Endodermal cell (in vitro differentiated cells): ENCODE data around the gene POLR1B. TPM values are rescaled to one million over a fixed set of nuclear protein-coding genes. Genes with fewer than 3 reads are reported as not detected.

Source experiments
- DNase-seq: peaks from one replicate; pipeline ENCODE4 v3.0.0-alpha.2; 2017
- H3K27ac ChIP-seq: 2 replicates; pipeline ENCODE4 v1.5.1; 2013; ENCODE audit warnings: mild to moderate bottlenecking, low read depth, low read length, moderate library complexity
- H3K27me3 ChIP-seq: 2 replicates; pipeline ENCODE4 v1.6.1; 2013; ENCODE audit warnings: mild to moderate bottlenecking, low read length, moderate library complexity; ENCODE audit not compliant: insufficient read depth, control insufficient read depth, poor library complexity, severe bottlenecking
- H3K36me3 ChIP-seq: 2 replicates; pipeline ENCODE4 v1.7.0; 2013; ENCODE audit warnings: mild to moderate bottlenecking, low read length, moderate library complexity; ENCODE audit not compliant: control insufficient read depth, insufficient read depth
- H3K4me1 ChIP-seq: one replicate; pipeline ENCODE4 v1.7.0; 2013; ENCODE audit warnings: low read length; ENCODE audit not compliant: control insufficient read depth, insufficient read depth
- H3K4me3 ChIP-seq: 2 replicates; pipeline ENCODE4 v1.5.1; 2013; ENCODE audit warnings: mild to moderate bottlenecking, low read length, moderate library complexity
- H3K9ac ChIP-seq: 2 replicates; pipeline ENCODE4 v1.6.1; 2013; ENCODE audit warnings: mild to moderate bottlenecking, low read length, moderate library complexity; ENCODE audit not compliant: poor library complexity, severe bottlenecking; ENCODE audit errors: extremely low read depth
- H3K9me3 ChIP-seq: 2 replicates; pipeline ENCODE4 v1.6.1; 2013; ENCODE audit warnings: mild to moderate bottlenecking, low read length, moderate library complexity; ENCODE audit not compliant: control insufficient read depth
- H3K27ac Mint-ChIP-seq: 2 replicates; pipeline ENCODE4 v1.8.0; 2020; ENCODE audit warnings: mixed read lengths
- H3K27me3 Mint-ChIP-seq: 2 replicates; pipeline ENCODE4 v1.8.0; 2021; ENCODE audit warnings: mild to moderate bottlenecking, mixed read lengths; ENCODE audit not compliant: insufficient read depth
- H3K36me3 Mint-ChIP-seq: 2 replicates; pipeline ENCODE4 v1.8.0; 2020; ENCODE audit warnings: low read depth, mixed read lengths
- H3K4me1 Mint-ChIP-seq: 2 replicates; pipeline ENCODE4 v1.8.0; 2020; ENCODE audit warnings: mixed read lengths
- H3K4me3 Mint-ChIP-seq: 2 replicates; pipeline ENCODE4 v1.8.0; 2020; ENCODE audit warnings: mild to moderate bottlenecking, moderate library complexity, mixed read lengths
- H3K9me3 Mint-ChIP-seq: 2 replicates; pipeline ENCODE4 v1.8.0; 2020; ENCODE audit warnings: mild to moderate bottlenecking, mixed read lengths
- WGBS, 2 experiments: methylation state at CpG; one replicate each; pipeline versions ENCODE4 v1.1.5 to v1.1.7; 2013; ENCODE audit warnings: missing lambda C conversion rate in 2 of 2, mixed read lengths in 1 of 2; ENCODE audit not compliant: insufficient coverage in 1 of 2, insufficient read length in 1 of 2; 5-methylcytosine and 5-hydroxymethylcytosine counted together
- long read RNA-seq, 4 experiments: library from polyadenylated mRNA in 2 of 4; library from RNA in 1 of 4; library from capped mRNA in 1 of 4; stranded (forward) in 3 of 4; unstranded in 1 of 4; transcript quantifications; one replicate each; pipeline ENCODE4 v2.0.0, GENCODE V29; 2020 to 2021; ENCODE audit warnings: inconsistent platforms in 1 of 4
- polyA plus RNA-seq, 2 experiments: library from polyadenylated mRNA; stranded (reverse); fragments of 50-300 nt; gene quantifications; one replicate each; pipeline ENCODE4 v1.2.3, GENCODE V29; 2013
- total RNA-seq, 2 donors: library from RNA; stranded (reverse); fragmentation: NEBNext Ultra II Directional in 1 of 2; extraction: Animal tissue kit (Norgen Biotek cat#: 25700) in 1 of 2; gene quantifications; 2 replicates in 1 of 2; 3 replicates in 1 of 2; pipeline ENCODE4 v1.2.1, GENCODE V29; 2021
- TF ChIP-seq, protein P1 (sequence below): fragments of 200-600 bp; sonication (generic); conservative IDR thresholded peaks from 2 replicates; pipeline ENCODE4 v1.5.0; 2021; ENCODE audit warnings: antibody characterized with exemption, mild to moderate bottlenecking

POLR1B gene
- total RNA-seq: 10 to 100 TPM; 25.6 to 31.9 TPM
- polyA plus RNA-seq (2013, experiment 1 of 2): 13.9 TPM
- 14.1 TPM for polyA plus RNA-seq (2013, experiment 2 of 2)
- long read RNA-seq, experiment 1, partial matches to known transcripts: 1 of 4 reads
- long read RNA-seq, experiment 1, other reads (novel, unspliced or antisense): 3 of 4 reads
- long read RNA-seq, experiment 2, full-length matches to known transcripts: 29 of 37 reads
- long read RNA-seq, experiment 2, partial matches to known transcripts: 5 of 37 reads
- long read RNA-seq, experiment 2, other reads (novel, unspliced or antisense): 3 of 37 reads
- long read RNA-seq, experiment 3, full-length matches to known transcripts: 155 of 185 reads
- long read RNA-seq, experiment 3, partial matches to known transcripts: 12 of 185 reads
- long read RNA-seq, experiment 3, other reads (novel, unspliced or antisense): 18 of 185 reads
- long read RNA-seq, experiment 4, full-length matches to known transcripts: 1 of 4 reads
- long read RNA-seq, experiment 4, partial matches to known transcripts: 1 of 4 reads
- long read RNA-seq, experiment 4, other reads (novel, unspliced or antisense): 2 of 4 reads

- TF ChIP-seq, protein P1, sequence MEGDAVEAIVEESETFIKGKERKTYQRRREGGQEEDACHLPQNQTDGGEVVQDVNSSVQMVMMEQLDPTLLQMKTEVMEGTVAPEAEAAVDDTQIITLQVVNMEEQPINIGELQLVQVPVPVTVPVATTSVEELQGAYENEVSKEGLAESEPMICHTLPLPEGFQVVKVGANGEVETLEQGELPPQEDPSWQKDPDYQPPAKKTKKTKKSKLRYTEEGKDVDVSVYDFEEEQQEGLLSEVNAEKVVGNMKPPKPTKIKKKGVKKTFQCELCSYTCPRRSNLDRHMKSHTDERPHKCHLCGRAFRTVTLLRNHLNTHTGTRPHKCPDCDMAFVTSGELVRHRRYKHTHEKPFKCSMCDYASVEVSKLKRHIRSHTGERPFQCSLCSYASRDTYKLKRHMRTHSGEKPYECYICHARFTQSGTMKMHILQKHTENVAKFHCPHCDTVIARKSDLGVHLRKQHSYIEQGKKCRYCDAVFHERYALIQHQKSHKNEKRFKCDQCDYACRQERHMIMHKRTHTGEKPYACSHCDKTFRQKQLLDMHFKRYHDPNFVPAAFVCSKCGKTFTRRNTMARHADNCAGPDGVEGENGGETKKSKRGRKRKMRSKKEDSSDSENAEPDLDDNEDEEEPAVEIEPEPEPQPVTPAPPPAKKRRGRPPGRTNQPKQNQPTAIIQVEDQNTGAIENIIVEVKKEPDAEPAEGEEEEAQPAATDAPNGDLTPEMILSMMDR: no peak
- H3K27ac Mint-ChIP-seq: no peak within 1 kb of the TSS
Observed at GRCh38 chr2:112542123-112542983, at the start of gene POLR1B. POLR1B (plus strand) TSS chr2:112542465; CDS start chr2:112542495, 30 bp downstream.

GRCh38 chr2:112493048-112493447 lies 49.2 kb upstream of the POLR1B start:
- Histone ChIP-seq H3K27ac (no peak overlapping the region), H3K27me3 (no peaks in the 10 kb centered on the region), H3K4me1 (no peaks in the 10 kb centered on the region), H3K9ac (no peak overlapping the region), H3K9me3 (no peaks in the 10 kb centered on the region), H3K4me3 (no peak overlapping the region), H3K36me3 (peaks cover 55% of the 10 kb centered on the region)
- no peak for DNase-seq
- peaks cover 27% of the 10 kb centered on the region for H3K36me3 Mint-ChIP-seq
- H3K4me3 Mint-ChIP-seq: no peak overlapping the region
- H3K4me1 Mint-ChIP-seq: peaks cover 2% of the 10 kb centered on the region
- H3K27ac Mint-ChIP-seq: peak overlapping the region; percentile 61
- 90% methylated on average over 3 of the region's 3 CpGs; no CpG with 5 or more reads in 1 of the 2 experiments for WGBS, 2 experiments
- no peaks in the 10 kb centered on the region for H3K9me3 Mint-ChIP-seq
- TF ChIP-seq, protein P1: peak; percentile 32
- H3K27me3 Mint-ChIP-seq: no peaks in the 10 kb centered on the region

More at GRCh38 chr2:112542123-112542983, at the start of gene POLR1B:
- H3K27ac ChIP-seq: peak within 1 kb of the TSS; percentile 96
- no peaks in the 10 kb centered on the region for H3K4me1 ChIP-seq
- H3K27me3 ChIP-seq: no peaks in the 10 kb centered on the region
- 0% methylated on average over 49 to 67 of the region's 67 CpGs for WGBS, 2 experiments
- Mint-ChIP-seq H3K36me3 (peaks cover 9% of the 10 kb centered on the region), H3K27me3 (no peaks in the 10 kb centered on the region), H3K4me3 (no peak within 1 kb of the TSS), H3K9me3 (no peaks in the 10 kb centered on the region), H3K4me1 (peaks cover 3% of the 10 kb centered on the region)
- H3K36me3 ChIP-seq: peaks cover 11% of the 10 kb centered on the region
- peak; percentile 95 for DNase-seq
- H3K4me3 ChIP-seq: peak within 1 kb of the TSS; percentile 95
- no peaks in the 10 kb centered on the region for H3K9me3 ChIP-seq
- H3K9ac ChIP-seq: peak within 1 kb of the TSS; percentile 89
